Stromal cell of bone marrow (primary cell): ENCODE measurements around the gene HS3ST4.
"Not testable (repeated sequence)": the region's sequence is repeated elsewhere in the genome, so short reads cannot be mapped to it uniquely, and the experiment has no call there.

Source experiments
- DNase-seq: peaks from one replicate; pipeline ENCODE4 v3.0.0-alpha.2; 2012; ENCODE audit warnings: low read depth

The HS3ST4 gene

DNA sequence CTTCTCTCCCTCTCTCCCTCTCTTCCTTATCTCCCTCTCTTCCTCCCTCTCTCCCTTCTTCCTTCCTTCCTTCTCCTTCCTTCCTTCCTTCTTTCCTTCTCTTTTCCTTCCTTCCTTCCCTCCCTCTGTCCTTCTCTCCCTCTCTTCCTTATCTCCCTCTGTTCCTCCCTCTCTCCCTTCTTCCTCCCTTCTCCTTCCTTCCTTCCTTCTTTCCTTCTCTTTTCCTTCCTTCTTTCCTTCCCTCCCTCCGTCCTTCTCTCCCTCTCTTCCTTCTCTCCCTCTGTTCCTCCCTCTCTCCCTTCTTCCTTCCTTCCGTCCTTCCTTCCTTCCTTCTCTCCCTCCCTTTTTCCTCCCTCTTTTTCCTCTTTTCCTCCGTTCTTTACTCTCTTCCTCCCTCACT lies 38.6 kb downstream of the HS3ST4 start:
- DNase-seq = no peak

DNA sequence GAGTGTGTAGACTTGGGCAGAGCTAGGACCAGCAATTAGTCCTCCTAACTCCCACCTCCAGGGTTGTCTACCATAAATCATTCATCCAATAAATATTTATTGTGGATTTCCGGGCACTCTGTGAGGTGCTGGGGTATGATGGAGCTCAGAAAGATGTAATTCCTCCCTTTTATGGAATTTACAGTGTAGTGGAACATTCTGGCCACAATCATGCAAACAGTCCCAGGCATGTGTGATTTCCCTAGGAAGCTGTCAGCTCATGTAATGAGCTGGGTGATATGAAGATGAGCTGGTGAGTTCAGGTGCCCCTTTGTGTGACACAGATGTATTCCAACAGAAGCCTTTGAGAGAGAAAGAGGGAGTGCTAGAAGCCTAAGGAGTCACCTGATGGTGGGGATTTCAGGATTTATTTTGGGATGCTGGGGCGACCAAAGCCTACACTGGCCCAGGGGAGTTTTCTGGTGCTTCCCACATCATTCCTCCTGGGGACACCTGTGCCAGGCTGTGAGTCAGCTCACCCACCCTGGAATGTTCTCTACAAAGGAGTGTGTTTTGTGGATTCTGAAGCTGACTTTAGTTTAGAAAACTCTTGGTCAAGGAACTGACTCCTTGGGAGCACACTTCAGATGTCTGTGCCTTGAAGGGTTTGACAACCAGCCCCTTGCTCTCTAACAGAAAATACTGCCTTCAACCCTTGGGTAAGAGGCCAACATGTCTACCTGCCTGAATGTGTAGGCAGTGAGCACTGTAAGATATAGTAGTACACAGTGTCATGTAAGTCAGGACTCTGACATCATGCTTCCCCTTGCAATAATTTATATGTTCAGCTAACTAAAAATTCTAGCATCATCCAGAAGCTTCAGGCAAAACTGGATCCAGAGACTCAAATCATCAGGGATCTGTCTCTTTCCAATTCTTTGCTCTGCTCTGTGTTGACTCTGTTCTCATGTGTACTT lies 42.9 kb downstream of the HS3ST4 start:
- no peak for DNase-seq

DNA sequence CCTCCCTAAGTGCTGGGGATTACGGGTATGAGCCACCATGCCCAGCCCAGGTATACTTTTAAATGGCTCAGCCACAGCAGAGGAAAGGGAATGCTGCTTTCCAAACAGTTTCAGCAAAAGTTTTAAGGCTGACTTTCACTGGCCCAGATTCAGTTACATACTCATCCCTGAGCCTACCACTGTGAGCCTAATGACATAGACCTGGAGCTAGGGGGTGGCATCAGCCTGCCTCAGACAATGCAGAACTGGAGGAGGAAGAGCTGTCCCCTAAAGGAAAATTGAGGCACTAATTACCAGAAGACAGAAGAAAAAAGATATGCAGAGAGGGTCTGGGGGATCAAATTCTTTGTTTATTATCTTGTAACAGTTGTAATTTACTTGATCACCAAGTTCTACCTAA lies 43.9 kb downstream of the HS3ST4 start:
- DNase-seq = no peak

DNA sequence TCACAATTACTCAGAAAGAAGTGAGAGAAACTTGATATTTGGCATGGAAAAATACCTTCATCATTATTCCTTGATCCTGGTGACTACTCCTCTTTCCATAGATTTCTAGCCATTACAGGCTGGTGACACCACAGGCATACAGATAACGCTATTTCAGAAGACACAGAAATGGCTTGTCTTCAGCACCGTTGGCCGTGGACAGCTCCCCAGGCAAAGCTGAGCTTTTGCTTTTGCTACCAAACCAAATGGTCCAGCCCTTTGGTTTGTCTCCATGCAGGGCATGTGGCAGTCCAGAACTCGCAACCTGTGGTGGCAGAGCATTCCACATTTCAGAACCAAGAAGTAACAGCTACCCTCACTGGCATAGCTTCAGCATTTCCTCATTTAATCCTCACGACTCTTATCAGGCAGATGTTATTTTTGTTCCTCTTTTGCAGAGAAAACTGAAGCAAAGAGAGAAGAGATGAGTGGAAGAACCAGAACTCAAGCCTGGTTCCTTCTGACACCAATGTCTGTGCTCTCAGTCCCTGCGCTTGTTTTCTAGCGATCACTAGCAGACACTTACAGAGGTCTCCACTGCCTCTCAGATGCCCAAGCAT lies 55.5 kb downstream of the HS3ST4 start:
- no peak for DNase-seq

DNA sequence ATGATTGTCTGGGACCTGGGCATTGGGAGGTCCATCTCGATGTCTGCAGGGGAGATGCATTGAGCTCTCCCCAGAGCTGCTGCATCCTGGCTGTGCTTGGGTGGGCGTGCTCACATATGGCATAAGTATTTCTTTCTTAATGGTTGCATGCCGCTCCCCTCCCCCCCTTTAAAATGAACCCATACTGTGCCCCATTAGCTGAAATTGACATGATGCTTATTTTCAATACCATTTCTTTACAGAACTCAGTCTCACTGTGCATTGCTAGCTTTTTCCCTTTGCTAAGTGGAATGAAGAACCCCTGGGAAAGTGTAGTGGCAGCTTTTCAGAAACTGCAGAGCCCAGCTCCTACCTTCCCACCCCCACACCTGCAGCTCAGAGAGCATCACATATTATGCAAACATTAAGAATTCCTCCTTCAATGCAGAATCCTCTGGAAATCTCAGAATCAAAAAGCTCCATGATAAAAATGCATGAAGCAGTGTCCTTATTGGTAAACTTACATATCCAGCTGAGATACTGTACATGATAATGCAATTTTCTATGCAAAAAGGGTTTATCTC lies 56.4 kb downstream of the HS3ST4 start:
- no peak for DNase-seq

DNA sequence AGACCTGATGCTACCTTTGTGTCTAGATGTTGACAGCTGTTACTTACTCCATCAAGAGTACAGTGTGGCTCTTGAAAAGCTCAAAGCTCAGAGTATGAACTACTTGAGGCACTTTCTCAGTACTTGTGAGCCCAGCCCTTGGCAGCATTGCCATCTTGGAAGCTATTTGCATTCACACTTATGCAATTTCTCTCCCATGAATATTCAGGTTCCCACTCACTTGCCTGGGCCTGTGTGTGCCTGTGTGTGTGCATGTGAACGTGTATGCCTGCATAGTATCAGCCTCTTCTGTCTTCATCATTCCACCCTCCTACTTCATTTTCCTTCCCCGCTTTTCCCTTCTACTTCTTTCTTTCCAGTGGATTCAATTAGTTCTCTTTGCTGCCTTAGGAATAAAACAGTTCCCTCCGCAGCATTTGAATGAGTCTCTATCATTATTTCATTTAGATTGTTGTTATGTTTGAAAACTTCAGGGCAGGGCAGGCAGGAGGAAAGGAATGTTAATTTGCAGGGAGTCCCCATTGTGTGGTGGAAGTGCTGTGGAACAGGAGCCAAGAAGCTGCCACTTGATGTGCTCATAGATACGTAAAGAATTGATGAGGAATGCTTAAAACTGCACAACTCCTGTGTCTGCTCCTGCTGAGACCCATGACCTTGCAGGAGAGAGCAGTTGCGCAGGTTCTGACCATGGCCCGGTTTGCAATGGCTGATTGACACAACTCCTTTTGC lies 58.9 kb downstream of the HS3ST4 start:
- DNase-seq = no peak

DNA sequence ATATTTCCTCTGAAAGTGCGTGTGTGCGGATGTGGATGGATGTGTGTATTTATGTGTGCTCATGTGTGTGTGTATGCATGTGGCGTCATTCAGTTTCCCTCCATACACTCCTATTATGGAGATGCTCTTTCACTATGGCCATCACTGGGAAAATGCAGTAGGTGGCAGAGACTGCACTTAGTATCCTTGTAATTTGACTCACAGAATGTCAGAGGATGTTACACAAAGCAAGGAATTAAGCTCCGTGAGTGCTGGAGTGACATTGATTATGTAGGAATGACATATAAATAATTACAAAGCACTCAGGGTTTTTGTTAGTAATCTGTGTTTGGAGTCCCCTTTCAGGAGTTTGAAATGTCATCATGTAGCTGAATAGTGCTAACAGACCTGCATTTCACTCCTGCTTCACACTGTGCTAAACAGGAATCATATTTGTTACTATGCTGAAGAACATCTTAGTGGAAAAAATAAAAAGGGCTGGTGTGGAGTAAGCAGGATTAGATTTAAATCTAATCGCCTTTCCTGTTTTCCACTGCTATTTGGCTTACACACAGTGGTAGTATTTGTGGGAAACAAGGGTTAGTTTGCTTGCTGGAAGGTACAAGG lies 59.6 kb downstream of the HS3ST4 start:
- DNase-seq = no peak

DNA sequence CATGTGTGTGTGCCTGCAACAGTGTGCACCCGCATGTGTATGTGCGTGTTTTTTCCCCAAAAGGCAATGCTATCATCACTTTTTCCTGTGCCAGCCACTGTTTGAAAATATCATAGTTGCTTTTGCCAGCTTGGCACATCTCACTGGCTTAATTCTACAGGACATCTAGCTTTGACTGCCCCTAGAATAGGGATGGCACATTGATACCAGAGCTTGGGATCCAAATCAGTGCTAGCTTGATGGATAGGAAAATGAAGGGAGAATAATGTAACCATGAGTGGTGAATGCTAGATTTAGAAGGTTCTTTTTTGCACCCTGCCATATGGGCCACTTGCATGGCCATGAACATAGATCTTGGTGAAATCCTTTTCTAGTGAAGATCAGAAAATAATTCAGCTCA lies 72.7 kb downstream of the HS3ST4 start:
- DNase-seq = no peak

DNA sequence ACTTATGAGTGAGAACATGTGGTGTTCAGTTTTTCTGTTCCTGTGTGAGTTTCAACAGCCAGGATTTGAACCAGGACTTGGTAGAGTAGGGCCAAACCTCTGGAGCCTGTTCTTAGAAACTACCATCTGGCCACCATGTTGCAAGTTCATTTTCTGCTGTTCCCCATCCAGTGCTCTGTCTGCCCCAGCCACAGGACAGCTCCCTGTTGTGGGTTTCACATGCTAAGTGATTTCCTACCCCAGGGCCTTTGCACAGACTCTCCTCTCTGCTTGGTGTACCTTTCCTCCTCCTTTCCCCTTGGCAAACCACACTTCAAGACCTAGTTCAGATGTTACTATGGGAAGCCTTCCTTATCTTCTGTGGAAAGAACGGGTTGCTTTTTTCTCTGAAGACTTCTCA lies 79.5 kb downstream of the HS3ST4 start:
- DNase-seq = no peak

DNA sequence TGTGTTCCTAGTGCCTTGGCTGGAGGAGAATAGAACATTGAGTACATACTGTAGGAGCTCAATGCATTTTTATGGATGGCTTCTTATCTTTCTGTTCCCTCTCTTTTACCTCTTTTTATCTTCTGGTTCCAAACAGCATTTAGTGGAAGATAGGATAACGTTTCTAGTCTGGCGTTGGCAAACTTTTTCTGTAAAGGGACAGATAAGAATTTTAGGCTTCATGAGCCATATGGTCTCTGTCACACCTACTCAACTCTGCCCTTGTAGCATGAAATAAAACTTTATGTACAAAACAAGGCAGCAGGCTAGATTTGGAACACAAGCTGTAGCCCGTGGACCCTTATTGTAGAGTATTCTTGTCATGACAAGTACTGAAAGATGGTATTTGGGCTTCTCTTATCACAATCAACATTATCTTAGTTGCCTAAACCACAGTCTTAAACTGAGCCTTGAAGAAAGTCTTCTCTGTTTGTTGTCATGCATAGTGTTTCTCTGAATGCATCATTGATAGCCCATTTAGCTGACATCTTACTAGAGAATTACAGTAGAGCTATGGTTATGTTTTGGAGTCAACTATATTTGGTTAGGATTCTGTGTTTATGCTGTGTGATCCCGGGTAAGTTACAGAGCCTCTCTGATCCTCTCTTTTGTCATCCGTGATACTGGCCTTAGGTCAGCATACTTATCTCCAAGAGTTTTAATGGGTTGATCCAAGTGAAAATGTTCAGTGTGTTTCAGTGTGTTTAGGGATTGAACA lies 80.2 kb downstream of the HS3ST4 start:
- no peak for DNase-seq

DNA sequence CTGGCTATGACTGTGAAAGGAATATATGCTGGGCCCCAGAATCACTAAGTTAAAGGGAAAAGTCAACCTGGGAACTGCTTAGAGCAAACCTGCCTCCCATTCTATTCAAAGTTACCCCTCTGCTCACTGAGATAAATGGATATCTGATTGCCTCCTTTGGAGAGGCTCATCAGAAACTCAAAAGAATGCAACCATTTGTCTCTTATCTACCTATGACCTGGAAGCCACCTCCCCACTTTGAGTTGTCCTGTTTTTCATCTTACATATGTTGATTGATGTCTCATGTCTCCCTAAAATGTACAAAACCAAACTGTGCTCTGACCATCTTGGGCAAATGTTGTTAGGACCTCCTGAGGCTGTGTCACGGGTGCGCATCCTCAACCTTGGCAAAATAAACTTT lies 84.5 kb downstream of the HS3ST4 start:
- DNase-seq = not testable (repeated sequence)

DNA sequence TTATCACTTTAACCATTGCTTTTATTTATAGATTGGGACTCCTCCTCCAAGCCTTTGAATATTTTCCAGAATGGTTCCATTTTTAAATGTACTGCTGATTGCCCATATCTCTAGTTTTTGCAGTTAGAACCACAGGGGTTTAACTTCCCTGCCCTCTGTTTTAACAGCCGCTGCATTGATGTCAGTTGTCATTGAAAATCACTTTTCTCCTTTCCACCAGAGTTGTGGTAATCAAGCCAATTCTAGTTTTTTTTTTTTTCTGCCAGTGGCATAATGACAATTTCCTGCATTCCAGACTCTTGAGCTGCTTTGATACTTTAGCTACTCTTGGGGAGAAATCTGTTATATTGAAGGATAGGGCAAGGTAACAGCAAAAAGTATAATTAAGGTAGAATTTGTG lies 91.5 kb downstream of the HS3ST4 start:
- no peak for DNase-seq

DNA sequence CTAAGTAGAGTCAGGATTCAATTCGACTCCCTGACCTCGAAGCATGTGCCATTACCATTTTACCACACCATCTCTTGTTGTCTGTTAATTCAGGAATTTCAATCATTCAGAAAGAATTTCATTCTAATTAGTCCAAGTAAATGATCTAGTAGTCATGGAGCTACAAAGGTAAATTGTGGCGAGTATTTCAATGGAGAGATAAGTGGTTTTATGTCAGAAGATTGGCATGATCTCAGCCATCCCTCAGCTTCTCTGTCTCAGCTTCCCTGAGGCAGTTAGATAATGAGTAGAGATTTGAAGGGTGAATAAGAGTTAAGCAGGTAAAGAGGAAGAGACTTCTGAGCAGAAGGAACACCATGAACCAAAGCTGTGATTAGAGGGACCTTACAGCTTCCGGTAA lies 93.6 kb downstream of the HS3ST4 start:
- no peak for DNase-seq

DNA sequence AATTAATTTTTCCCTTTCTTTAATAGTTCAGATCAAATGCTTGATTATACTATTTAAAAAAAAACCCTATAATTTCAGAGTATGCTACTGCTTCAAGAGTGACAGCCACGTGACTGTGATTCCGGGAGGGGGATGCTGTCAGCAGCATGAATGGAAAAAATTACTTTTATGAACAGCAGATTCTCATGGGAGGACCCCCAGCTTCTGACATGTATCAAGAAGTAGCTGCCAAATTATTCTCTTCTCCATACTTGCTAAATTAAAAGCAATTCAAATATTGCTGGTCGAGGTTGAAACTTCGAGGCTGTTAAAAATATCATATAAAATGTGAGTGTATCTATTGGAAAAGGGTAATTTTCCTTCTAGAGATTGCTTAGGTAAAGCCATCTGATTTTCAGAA lies 95.0 kb downstream of the HS3ST4 start:
- DNase-seq = no peak

DNA sequence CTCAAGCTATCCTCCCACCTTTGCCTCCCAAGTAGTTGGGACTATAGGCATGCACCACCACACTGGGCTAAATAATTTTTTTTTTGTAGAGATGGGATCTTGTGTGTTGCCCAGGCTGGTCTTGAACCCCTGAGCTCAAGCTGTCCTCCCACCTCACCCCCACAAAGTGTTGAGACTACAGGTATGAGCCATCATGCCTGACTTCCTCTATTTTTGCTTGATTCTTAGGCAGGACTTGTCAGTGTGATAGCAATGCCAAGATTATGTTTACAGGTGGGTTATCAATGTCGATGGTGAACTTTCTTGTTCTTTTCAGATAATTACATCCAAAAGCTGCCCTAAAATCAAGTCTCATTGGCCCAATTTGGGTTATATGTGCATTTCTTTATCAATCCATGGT lies 96.9 kb downstream of the HS3ST4 start:
- no peak for DNase-seq

DNA sequence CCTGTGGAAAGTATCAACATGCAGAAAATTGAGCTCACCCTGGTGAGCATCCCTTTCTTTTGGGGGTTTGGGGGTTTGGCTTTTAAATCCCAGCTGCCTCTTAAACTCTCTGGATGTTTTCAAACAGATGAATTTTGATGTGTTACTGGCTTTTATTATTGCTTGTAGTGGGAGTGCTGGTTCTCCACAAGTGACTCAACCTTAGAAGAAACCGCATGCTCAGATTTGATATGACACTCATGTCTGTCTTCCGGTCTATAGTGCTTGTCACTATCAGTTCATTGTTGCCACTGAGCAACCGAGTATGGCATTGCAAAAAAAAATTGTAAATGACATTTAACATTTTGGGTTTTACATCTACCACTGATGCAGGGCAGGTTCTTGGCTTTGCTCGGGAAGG lies 104.5 kb downstream of the HS3ST4 start:
- no peak for DNase-seq

DNA sequence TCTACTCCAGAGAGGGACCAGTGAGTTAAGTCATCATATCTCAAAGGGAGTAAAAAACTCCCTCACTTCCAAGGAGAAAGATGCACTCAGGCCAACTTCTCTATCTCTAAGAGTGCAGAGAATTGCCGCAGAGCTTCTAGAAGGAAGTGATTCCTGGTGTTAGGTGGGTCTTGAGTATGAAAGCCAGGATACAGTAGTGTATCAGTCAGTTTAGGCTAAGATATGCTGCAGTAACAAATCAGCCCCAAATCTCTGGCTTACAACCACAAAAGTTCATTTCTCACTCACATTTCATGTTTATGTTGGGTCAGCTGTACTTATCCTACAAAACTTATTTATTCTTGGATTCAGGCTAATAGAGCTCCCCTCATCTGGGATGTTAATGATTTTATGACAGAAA lies 106.3 kb downstream of the HS3ST4 start:
- no peak for DNase-seq

DNA sequence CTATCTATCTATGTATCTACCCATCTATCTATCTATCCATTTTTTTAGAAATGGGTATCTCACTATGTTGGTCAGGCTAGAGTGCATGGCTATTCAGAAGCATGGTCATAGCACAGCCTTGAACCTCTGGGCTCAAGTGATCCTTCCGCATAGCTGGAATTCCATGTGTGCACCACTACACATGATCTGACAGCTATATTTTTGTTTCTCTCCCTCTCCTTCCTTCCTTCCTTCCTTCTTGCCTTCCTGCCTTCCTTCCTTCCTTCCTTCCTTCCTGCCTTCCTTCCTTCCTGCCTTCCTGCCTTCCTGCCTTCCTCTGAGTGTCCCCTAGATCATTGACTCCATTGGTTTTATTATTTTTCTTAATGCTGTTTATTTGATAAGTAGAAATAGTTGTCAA lies 108.1 kb downstream of the HS3ST4 start:
- DNase-seq = no peak

DNA sequence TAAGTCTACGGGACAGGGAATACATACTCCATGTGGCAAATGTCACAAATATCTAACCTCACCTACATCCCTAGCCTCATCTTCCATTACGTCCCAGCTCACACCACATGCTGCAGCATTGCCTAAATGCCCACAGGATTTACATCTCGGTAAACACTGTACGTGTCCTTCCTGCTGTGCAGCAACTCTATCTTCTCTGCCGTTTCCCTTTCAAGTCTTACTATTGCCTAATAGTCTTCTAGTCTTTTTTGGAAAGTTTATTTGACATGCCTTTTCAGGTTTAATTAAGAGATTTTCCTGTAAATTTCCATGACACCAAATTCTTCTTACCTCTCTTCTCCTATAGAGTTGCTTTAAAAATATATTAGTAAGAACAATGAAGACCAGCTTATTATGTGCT lies 120.5 kb downstream of the HS3ST4 start:
- no peak for DNase-seq

DNA sequence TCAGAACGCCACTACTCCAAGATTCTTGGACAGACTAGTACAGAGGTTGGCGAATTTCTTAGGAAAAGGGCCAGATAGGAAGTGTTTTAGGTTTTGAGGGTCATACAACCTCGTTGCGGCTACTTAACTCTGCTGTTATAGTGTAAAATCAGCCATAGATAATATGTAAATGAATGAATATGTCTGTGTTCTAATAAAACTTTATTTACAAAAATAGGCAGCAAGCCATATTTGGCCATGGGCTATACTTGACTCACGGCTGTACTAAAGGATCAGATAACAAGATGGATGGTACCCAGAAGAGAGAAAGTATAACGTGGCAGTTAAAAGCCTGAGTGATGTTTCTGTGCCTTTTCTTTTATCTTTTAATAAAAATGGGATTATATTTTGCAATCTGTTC lies 125.5 kb downstream of the HS3ST4 start:
- no peak for DNase-seq

DNA sequence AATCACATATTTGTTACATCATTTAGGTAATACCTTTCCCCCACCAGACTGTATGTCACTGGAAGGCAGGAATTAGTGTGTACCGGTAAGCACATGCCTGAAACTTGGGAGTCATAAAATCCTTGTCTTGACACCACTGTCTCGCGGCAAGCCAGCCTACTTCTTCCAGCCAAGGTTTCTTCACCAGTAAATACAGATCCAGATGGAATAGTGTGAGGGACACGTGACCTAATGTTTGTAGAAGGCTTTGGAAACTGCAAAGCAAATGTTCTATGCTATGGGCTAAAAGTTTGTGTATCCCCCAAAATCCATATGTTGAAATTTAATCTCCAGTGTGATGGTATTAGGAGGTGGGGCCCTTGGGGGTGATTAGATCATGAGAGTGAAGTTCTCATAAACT lies 126.1 kb downstream of the HS3ST4 start:
- no peak for DNase-seq

DNA sequence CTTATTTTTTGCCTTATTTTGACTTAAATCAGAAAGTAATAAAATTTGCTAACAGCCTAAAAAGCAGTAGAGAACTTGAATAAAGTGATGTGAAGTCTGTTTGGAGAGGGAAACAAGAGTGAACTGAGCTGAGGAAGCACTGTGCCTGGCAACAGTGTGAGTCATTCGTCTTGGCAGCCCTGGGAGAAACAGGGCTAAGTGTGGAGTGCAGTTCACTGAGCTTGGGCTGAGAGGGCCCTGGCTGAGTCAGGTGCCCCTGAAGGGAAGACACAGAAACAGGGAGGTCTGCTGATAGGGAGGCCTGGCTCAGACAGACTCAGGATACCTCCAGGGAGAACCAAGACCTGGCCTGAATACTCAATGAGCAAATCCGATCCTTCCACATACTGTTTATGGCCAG lies 132.1 kb downstream of the HS3ST4 start:
- no peak for DNase-seq
